CD14-positive monocyte (primary cell): ENCODE results near the gene TGM2. TPM values are rescaled to one million over a fixed set of nuclear protein-coding genes. Genes with fewer than 3 reads are reported as not detected.

Source experiments
- DNase-seq, 3 donors: peaks; one replicate each; pipeline ENCODE4 v3.0.0-alpha.2; 2011 to 2022
- H2AFZ ChIP-seq: 2 replicates; pipeline ENCODE4 v1.6.0; 2012; ENCODE audit warnings: mild to moderate bottlenecking, low read depth, low read length, inconsistent platforms; ENCODE audit not compliant: insufficient read depth, poor library complexity, severe bottlenecking
- H3K27ac ChIP-seq, 2 donors: 1 replicate in 1 of 2; 2 replicates in 1 of 2; pipeline ENCODE4 v1.5.1; 2012 to 2013; ENCODE audit warnings: low read length in 2 of 2, control low read depth in 1 of 2, inconsistent platforms in 1 of 2, low read depth in 1 of 2, mild to moderate bottlenecking in 1 of 2
- H3K27me3 ChIP-seq, 2 donors: one replicate each; pipeline versions ENCODE4 v1.6.0 to v1.6.1; 2011 to 2013; ENCODE audit warnings: low read length in 2 of 2; ENCODE audit not compliant: control insufficient read depth in 2 of 2, insufficient read depth in 2 of 2
- H3K36me3 ChIP-seq, 2 donors: replicated peaks in 1 of 2; 1 replicate in 1 of 2; 2 replicates in 1 of 2; pipeline versions ENCODE4 v1.5.1 to v1.6.1; 2012 to 2013; ENCODE audit warnings: low read length in 2 of 2, control low read depth in 1 of 2, inconsistent platforms in 1 of 2, mild to moderate bottlenecking in 1 of 2; ENCODE audit not compliant: insufficient read depth in 2 of 2, control insufficient read depth in 1 of 2
- H3K4me1 ChIP-seq, 2 donors: 1 replicate in 1 of 2; 2 replicates in 1 of 2; pipeline versions ENCODE4 v1.5.1 to v1.6.1; 2012 to 2013; ENCODE audit warnings: low read length in 2 of 2, control low read depth in 1 of 2, inconsistent platforms in 1 of 2, mild to moderate bottlenecking in 1 of 2, moderate library complexity in 1 of 2; ENCODE audit not compliant: insufficient read depth in 2 of 2, control insufficient read depth in 1 of 2
- H3K4me2 ChIP-seq: replicated peaks from 2 replicates; pipeline ENCODE3; 2012; ENCODE audit warnings: low read length, moderate library complexity, mild to moderate bottlenecking; ENCODE audit not compliant: poor library complexity, severe bottlenecking; ENCODE audit errors: extremely low read depth
- H3K4me3 ChIP-seq, 3 experiments: fragments of 200-600 bp in 1 of 3; sonication (generic) in 1 of 3; replicated peaks in 1 of 3; 1 replicate in 2 of 3; 2 replicates in 1 of 3; pipeline ENCODE4 v1.5.1; 2011 to 2013; ENCODE audit warnings: low read length in 3 of 3, mild to moderate bottlenecking in 3 of 3, control low read depth in 2 of 3, low read depth in 2 of 3, inconsistent platforms in 1 of 3, moderate library complexity in 1 of 3
- H3K79me2 ChIP-seq: 2 replicates; pipeline ENCODE4 v1.6.0; 2012; ENCODE audit warnings: mild to moderate bottlenecking, control low read depth, inconsistent platforms, low read length, moderate library complexity; ENCODE audit not compliant: insufficient read depth
- H3K9ac ChIP-seq: 2 replicates; pipeline ENCODE4 v1.6.0; 2017; ENCODE audit warnings: low read length, mild to moderate bottlenecking; ENCODE audit not compliant: insufficient read depth, poor library complexity, severe bottlenecking
- H3K9me3 ChIP-seq, 2 donors: replicated peaks in 1 of 2; 1 replicate in 1 of 2; 2 replicates in 1 of 2; pipeline versions ENCODE4 v1.5.1 to v1.6.1; 2012 to 2013; ENCODE audit warnings: low read length in 2 of 2, control low read depth in 1 of 2; ENCODE audit not compliant: control insufficient read depth in 1 of 2, insufficient read depth in 1 of 2
- H4K20me1 ChIP-seq: 2 replicates; pipeline ENCODE4 v1.6.0; 2012; ENCODE audit warnings: mild to moderate bottlenecking, low read length, control low read depth, moderate library complexity; ENCODE audit not compliant: insufficient read depth
- H3K27ac Mint-ChIP-seq, 7 donors: one replicate each; pipeline ENCODE4 v1.8.0; 2020; ENCODE audit warnings: mild to moderate bottlenecking in 7 of 7, mixed read lengths in 7 of 7, moderate library complexity in 6 of 7, inconsistent platforms in 2 of 7
- H3K27me3 Mint-ChIP-seq, 3 donors: one replicate each; pipeline ENCODE4 v1.8.0; 2021 to 2022; ENCODE audit warnings: low read depth in 3 of 3, mild to moderate bottlenecking in 3 of 3, mixed read lengths in 3 of 3, moderate library complexity in 3 of 3, inconsistent platforms in 1 of 3
- H3K36me3 Mint-ChIP-seq, 2 donors: one replicate each; pipeline ENCODE4 v1.8.0; 2020; ENCODE audit warnings: mixed read lengths in 2 of 2, inconsistent platforms in 1 of 2, mild to moderate bottlenecking in 1 of 2
- H3K4me1 Mint-ChIP-seq: one replicate; pipeline ENCODE4 v1.8.0; 2020; ENCODE audit warnings: mild to moderate bottlenecking, mixed read lengths
- H3K4me3 Mint-ChIP-seq, 2 donors: one replicate each; pipeline ENCODE4 v1.8.0; 2020; ENCODE audit warnings: mild to moderate bottlenecking in 2 of 2, mixed read lengths in 2 of 2, moderate library complexity in 1 of 2
- H3K9me3 Mint-ChIP-seq, 7 donors: one replicate each; pipeline ENCODE4 v1.8.0; 2020 to 2022; ENCODE audit warnings: mixed read lengths in 7 of 7, mild to moderate bottlenecking in 6 of 7, moderate library complexity in 6 of 7, inconsistent platforms in 2 of 7
- WGBS: methylation state at CpG from one replicate; pipeline ENCODE4 v1.1.5; 2013; ENCODE audit warnings: missing lambda C conversion rate; ENCODE audit not compliant: insufficient coverage; 5-methylcytosine and 5-hydroxymethylcytosine counted together
- intact Hi-C, 2 donors: fragments of 100-400 bp; cut with micrococcal nuclease; formaldehyde crosslinking; loops; one replicate each; pipeline versions ENCODE4 v1.15.0 to v1.15.1; 2023
- polyA plus RNA-seq, 3 donors: library from polyadenylated mRNA; depleted of rRNA in 1 of 3; unstranded in 2 of 3; stranded (reverse) in 1 of 3; fragments of 300-500 nt in 2 of 3; fragments of >200 nt in 1 of 3; fragmentation: Illumina TruSeq in 2 of 3; gene quantifications; 1 replicate in 2 of 3; 2 replicates in 1 of 3; pipeline ENCODE4 v1.2.3, GENCODE V29; 2012 to 2021
- TF ChIP-seq, protein P1 (sequence below): fragments of 200-600 bp; IDR thresholded peaks from one replicate; pipeline ENCODE4 v1.8.0; 2022; ENCODE audit warnings: antibody characterized with exemption, mild to moderate bottlenecking

TGM2 gene
- polyA plus RNA-seq, 3 donors, result 0.47 to 1.7 (median 1.6) TPM

DNA sequence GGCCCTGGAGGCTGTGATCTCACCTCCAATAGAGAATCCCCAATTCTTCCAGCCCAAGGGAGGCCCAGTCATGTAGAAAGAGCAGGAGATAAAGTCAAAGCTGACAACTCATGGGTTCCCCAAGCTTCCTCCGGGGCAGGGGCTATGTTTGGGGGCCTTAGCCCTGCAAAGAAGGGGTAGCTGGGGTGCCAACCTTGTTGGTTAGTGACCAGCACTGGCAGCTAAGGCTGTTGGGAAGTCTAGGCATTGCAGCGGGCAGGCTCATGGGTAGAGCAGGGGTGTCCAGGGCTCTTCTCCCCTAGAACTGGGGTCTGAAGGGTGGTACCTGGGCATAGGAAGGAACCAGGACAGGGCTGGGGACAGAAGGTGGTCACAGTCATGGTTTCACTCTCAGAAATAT lies 36.4 kb downstream of the TGM2 start:
- H3K9me3 Mint-ChIP-seq, result no peaks in the 10 kb centered on the region
- no peak for DNase-seq
- H3K4me1 Mint-ChIP-seq, result no peaks in the 10 kb centered on the region
- intact Hi-C loops, result no loop called here
- 100% methylated on average over 2 of the region's 2 CpGs for WGBS
- peaks cover 2 to 7% (median 5%) of the 10 kb centered on the region in 3 donors for H3K27me3 Mint-ChIP-seq
- H3K4me3 Mint-ChIP-seq, result no peak overlapping the region
- no peak overlapping the region for H3K4me3 ChIP-seq
- no peak overlapping the region for H3K27ac ChIP-seq
- H3K9me3 ChIP-seq, result no peaks in the 10 kb centered on the region
- no peaks in the 10 kb centered on the region for H4K20me1 ChIP-seq
- no peak overlapping the region for H3K9ac ChIP-seq
- H3K27me3 ChIP-seq, result no peaks in the 10 kb centered on the region
- peak overlapping the region in 1 of 7 donors; percentile 46 for H3K27ac Mint-ChIP-seq
- H2AFZ ChIP-seq, result no peak overlapping the region
- TF ChIP-seq, protein P1, sequence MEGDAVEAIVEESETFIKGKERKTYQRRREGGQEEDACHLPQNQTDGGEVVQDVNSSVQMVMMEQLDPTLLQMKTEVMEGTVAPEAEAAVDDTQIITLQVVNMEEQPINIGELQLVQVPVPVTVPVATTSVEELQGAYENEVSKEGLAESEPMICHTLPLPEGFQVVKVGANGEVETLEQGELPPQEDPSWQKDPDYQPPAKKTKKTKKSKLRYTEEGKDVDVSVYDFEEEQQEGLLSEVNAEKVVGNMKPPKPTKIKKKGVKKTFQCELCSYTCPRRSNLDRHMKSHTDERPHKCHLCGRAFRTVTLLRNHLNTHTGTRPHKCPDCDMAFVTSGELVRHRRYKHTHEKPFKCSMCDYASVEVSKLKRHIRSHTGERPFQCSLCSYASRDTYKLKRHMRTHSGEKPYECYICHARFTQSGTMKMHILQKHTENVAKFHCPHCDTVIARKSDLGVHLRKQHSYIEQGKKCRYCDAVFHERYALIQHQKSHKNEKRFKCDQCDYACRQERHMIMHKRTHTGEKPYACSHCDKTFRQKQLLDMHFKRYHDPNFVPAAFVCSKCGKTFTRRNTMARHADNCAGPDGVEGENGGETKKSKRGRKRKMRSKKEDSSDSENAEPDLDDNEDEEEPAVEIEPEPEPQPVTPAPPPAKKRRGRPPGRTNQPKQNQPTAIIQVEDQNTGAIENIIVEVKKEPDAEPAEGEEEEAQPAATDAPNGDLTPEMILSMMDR, result no peak
- no peaks in the 10 kb centered on the region for H3K36me3 Mint-ChIP-seq
- no peaks in the 10 kb centered on the region for H3K4me1 ChIP-seq
- H3K79me2 ChIP-seq, result no peaks in the 10 kb centered on the region
- no peak overlapping the region for H3K4me2 ChIP-seq
- H3K36me3 ChIP-seq, result no peaks in the 10 kb centered on the region

DNA sequence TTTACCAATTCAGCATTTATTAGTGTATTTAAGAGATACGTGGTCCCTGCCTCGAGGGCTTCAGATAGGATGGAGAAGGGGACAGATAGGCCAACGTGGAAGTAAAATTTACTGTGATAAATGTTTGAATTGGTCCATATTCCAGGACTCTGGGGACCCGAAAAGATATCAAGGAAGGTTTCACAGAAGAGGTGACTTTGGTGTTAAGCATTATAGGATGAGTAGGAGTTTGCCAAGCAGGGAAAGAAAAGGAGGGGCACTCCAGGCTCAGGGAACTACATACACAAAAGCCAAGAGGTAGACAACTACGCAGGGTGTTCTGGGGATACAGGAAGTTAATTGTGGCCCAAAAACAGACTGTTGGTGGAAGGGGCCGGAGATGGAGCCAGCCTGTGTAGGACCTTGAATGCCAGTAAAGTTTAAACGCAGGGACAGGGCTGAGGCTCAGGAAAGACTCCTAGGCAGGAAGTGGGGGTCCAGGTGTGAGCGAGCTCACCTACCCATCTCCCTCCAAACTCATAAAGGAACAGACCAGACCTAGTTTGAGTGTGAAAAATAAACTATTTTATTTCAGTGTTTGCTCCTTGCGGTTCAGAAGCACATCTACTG lies 37.0 kb downstream of the TGM2 start:
- intact Hi-C loops, result no loop called here
- Mint-ChIP-seq H3K36me3 (no peaks in the 10 kb centered on the region), H3K4me1 (no peaks in the 10 kb centered on the region), H3K27ac (no peak overlapping the region), H3K27me3 (peaks cover 0 to 5% (median 5%) of the 10 kb centered on the region in 3 donors), H3K4me3 (no peak overlapping the region), H3K9me3 (no peaks in the 10 kb centered on the region)
- TF ChIP-seq, protein P1, result no peak
- H3K79me2 ChIP-seq, result no peaks in the 10 kb centered on the region
- H3K36me3 ChIP-seq, result no peaks in the 10 kb centered on the region
- WGBS, result 92% methylated on average over 4 of the region's 9 CpGs
- DNase-seq, result no peak
- H3K4me1 ChIP-seq, result no peaks in the 10 kb centered on the region
- no peaks in the 10 kb centered on the region for H3K9me3 ChIP-seq
- no peak overlapping the region for H3K27ac ChIP-seq
- H2AFZ ChIP-seq, result no peak overlapping the region
- no peak overlapping the region for H3K4me3 ChIP-seq
- no peaks in the 10 kb centered on the region for H3K27me3 ChIP-seq
- H3K9ac ChIP-seq, result no peak overlapping the region
- H3K4me2 ChIP-seq, result no peak overlapping the region
- no peaks in the 10 kb centered on the region for H4K20me1 ChIP-seq
